ENCODE data around the gene RAB2B. TPM values are rescaled to one million over a fixed set of nuclear protein-coding genes. Genes with fewer than 3 reads are reported as not detected.

The RAB2B gene
- total RNA-seq, 2 donors from 2014 or later = 25.9 to 51.2 TPM

Other genes with a start within 250 kb of the RAB2B start
- 100 to 1,000 TPM; 834 to 917 TPM for gene HNRNPC, start 207.5 kb downstream of the RAB2B start, total RNA-seq
- gene RPGRIP1, start 196.9 kb downstream of the RAB2B start, total RNA-seq = under 1 TPM in 1 of 2 donors, not detected in 1; 0.17 TPM
- gene SUPT16H, start 92.9 kb downstream of the RAB2B start, total RNA-seq = 100 to 1,000 TPM; 105 to 132 TPM
- gene CHD8, start 20.8 kb downstream of the RAB2B start, total RNA-seq = 100 to 1,000 TPM; 118 to 147 TPM
- 100 to 1,000 TPM in 1 of 2 donors, 10 to 100 TPM in 1; 92.0 to 105 TPM for gene TOX4, start 236 bp upstream of the RAB2B start, total RNA-seq
- 10 to 100 TPM; 66.8 to 91.4 TPM for gene METTL3, start 34.4 kb upstream of the RAB2B start, total RNA-seq
- gene SALL2, start 49.4 kb upstream of the RAB2B start, total RNA-seq = under 1 TPM; 0.31 to 0.45 TPM
- not detected for gene OR10G3, start 103.1 kb upstream of the RAB2B start, total RNA-seq
- gene OR10G2, start 158.0 kb upstream of the RAB2B start, total RNA-seq = not detected
- gene OR4E2, start 176.9 kb upstream of the RAB2B start, total RNA-seq = not detected
- gene OR4E1, start 196.9 kb upstream of the RAB2B start, total RNA-seq = not detected

All from natural killer cell treated with Interleukin-12 subunit alpha and Interleukin-12 subunit beta and Interleukin-15 and Interleukin-18, amount 100 ng/mL, for 72 hours (primary cell).